HG03571 (cell line): ENCODE measurements around the gene MRPL54.
"Not testable (repeated sequence)": the region's sequence is repeated elsewhere in the genome, so short reads cannot be mapped to it uniquely, and the experiment has no call there.

Experiments used
- ATAC-seq: cut with Tn5 transposase; IDR thresholded peaks from one replicate; pipeline ENCODE4 v1.9.1; 2021; ENCODE audit not compliant: unreplicated experiment

The MRPL54 gene

GRCh38 chr19:3740431-3740830 lies 22.1 kb upstream of the MRPL54 start:
- ATAC-seq: no peak

GRCh38 chr19:3743486-3743885 lies 19.0 kb upstream of the MRPL54 start:
- ATAC-seq: no peak

- no peak for ATAC-seq
Observed at GRCh38 chr19:3745363-3746045, 17.0 kb upstream of the MRPL54 start.

- ATAC-seq: no peak
Observed at GRCh38 chr19:3746371-3747056, 16.0 kb upstream of the MRPL54 start.

GRCh38 chr19:3748965-3749364 lies 13.5 kb upstream of the MRPL54 start:
- ATAC-seq: no peak

GRCh38 chr19:3750211-3750610 lies 12.3 kb upstream of the MRPL54 start:
- ATAC-seq: no peak

GRCh38 chr19:3751236-3751635 lies 11.2 kb upstream of the MRPL54 start:
- no peak for ATAC-seq

GRCh38 chr19:3752492-3752891 lies 10.0 kb upstream of the MRPL54 start:
- ATAC-seq: no peak

- ATAC-seq: no peak
Observed at GRCh38 chr19:3753631-3754410, 8.7 kb upstream of the MRPL54 start.

- not testable (repeated sequence) for ATAC-seq
Observed at GRCh38 chr19:3757705-3758104, 4.8 kb upstream of the MRPL54 start.

GRCh38 chr19:3758297-3758696 lies 4.2 kb upstream of the MRPL54 start:
- not testable (repeated sequence) for ATAC-seq

GRCh38 chr19:3759482-3760254 lies 2.8 kb upstream of the MRPL54 start:
- ATAC-seq: no peak

- no peak for ATAC-seq
Observed at GRCh38 chr19:3760871-3761361, 1.6 kb upstream of the MRPL54 start.

- peak; percentile 44 for ATAC-seq
Observed at GRCh38 chr19:3761382-3762129, 926 bp upstream of the MRPL54 start, which contains the start of gene APBA3. Gene APBA3 (minus strand): TSS chr19:3761692. CDS start chr19:3760264, 1,428 bp downstream.

GRCh38 chr19:3762130-3762473 lies 380 bp upstream of the MRPL54 start:
- ATAC-seq: no peak

- no peak for ATAC-seq
Observed at GRCh38 chr19:3765121-3765520, 2.6 kb downstream of the MRPL54 start.

- not testable (repeated sequence) for ATAC-seq
Observed at GRCh38 chr19:3765757-3766156, 3.3 kb downstream of the MRPL54 start.

GRCh38 chr19:3766520-3766919 lies 4.0 kb downstream of the MRPL54 start:
- ATAC-seq: no peak

GRCh38 chr19:3767050-3767449 lies 4.6 kb downstream of the MRPL54 start:
- ATAC-seq: no peak

GRCh38 chr19:3768015-3768747 lies 5.7 kb downstream of the MRPL54 start:
- ATAC-seq: no peak
